ENCODE results near the gene ZCCHC7.
"Not testable (repeated sequence)": the region's sequence is repeated elsewhere in the genome, so short reads cannot be mapped to it uniquely, and the experiment has no call there.

ZCCHC7 gene

GRCh38 chr9:37255944-37256862, 135.8 kb downstream of the ZCCHC7 start:
- no peak for DNase-seq

DNA sequence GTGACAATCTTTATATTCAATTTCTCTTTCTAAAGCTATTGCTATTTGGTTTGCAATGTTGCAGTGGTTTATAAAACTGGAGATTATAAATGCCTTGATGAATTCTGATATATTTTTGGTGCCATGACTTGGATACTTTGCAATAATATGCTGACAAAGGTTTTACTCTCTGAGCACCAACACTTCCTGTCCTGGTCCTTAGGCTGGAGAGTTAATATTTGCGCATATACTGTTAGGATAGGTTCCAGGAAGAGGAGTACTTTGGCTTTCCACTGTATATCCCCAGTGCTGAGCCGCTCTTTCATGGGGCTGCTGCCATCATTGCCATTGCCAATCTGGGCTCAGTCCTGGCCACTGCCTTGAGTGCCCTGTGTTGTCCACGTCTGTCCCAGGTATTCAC, 139.6 kb downstream of the ZCCHC7 start:
- DNase-seq = no peak

DNA sequence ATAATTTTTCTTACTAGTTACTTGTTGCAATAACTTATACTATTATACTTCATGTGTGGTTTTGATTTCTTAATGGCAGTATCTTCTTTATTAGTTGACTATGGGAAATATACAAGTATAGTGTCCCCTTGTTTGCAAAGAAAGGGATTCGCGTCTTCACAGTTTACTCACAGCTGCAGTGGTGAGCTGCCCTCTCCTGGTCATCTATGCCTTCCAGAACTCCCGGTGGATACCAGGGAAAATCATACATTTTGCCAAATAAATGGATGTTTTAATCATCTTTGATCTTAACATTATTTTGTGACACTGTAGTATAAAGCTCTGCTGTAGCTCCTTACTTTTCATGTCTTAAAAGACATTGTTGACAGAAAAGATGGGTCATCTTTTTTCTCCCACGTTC, 142.0 kb downstream of the ZCCHC7 start:
- DNase-seq = no peak

GRCh38 chr9:37264539-37264938, 144.2 kb downstream of the ZCCHC7 start:
- no peak for DNase-seq

- DNase-seq = no peak
Observed at GRCh38 chr9:37266630-37267029, 146.3 kb downstream of the ZCCHC7 start.

- no peak for DNase-seq
Observed at GRCh38 chr9:37269221-37269620, 148.8 kb downstream of the ZCCHC7 start.

- no peak for DNase-seq
Observed at GRCh38 chr9:37271679-37272078, 151.3 kb downstream of the ZCCHC7 start.

- no peak for DNase-seq
Observed at GRCh38 chr9:37273595-37273994, 153.2 kb downstream of the ZCCHC7 start.

DNA sequence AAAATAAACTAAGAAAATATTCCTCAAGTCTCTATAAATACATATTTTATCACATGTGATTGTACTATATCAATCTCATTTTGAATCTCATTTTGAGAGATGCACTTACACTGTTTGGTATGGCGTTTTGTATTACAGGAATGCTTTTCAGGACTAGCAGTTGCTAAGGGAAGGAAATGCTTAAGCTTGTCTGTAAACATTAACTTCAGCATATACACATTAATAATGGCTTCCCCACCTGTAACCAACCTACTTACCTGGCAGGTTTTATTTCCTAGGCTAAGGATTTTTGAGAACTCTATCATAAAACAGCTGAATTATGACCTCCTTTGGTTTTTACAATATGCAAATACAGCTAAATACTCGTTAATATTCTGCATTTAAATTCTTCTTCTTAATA, 161.2 kb downstream of the ZCCHC7 start:
- no peak for DNase-seq

- no peak for DNase-seq
Observed at GRCh38 chr9:37283730-37284325, 163.5 kb downstream of the ZCCHC7 start.

GRCh38 chr9:37284636-37285035, 164.3 kb downstream of the ZCCHC7 start:
- DNase-seq = no peak

GRCh38 chr9:37286530-37287175, 166.3 kb downstream of the ZCCHC7 start:
- DNase-seq = no peak

GRCh38 chr9:37287317-37287716, 166.9 kb downstream of the ZCCHC7 start:
- DNase-seq = no peak

- DNase-seq = no peak
Observed at GRCh38 chr9:37289631-37290030, 169.3 kb downstream of the ZCCHC7 start.

GRCh38 chr9:37290366-37290939, 170.1 kb downstream of the ZCCHC7 start:
- DNase-seq = no peak

DNA sequence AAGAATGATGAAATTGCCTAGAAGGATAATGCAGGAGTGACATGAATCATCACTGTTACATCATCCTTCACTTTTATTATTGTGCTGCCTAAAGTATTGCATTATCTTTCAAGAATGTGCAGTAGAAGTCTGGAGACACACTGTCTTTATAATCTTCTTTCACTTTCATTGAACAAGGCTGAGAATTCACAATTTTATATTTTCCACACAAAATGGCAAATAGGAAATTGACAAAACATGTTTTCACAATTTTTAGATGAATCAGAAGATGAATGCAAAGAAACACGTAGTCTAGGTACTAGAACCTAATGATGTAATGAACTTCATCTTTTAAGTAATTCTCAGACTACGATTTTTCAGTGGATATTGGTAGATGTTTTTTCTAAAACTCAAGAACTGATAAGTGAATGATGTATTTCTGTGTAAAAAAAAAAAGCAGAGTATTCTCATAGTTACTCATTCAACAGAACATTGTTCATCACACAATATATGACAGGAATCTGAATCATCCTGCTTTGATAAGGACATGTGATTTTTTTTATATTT, 170.6 kb downstream of the ZCCHC7 start:
- no peak for DNase-seq

- not testable (repeated sequence) for DNase-seq
Observed at GRCh38 chr9:37291612-37292238, 171.4 kb downstream of the ZCCHC7 start.

GRCh38 chr9:37292896-37293295, 172.5 kb downstream of the ZCCHC7 start:
- no peak for DNase-seq

- no peak for DNase-seq
Observed at GRCh38 chr9:37293664-37294524, 173.5 kb downstream of the ZCCHC7 start.

DNA sequence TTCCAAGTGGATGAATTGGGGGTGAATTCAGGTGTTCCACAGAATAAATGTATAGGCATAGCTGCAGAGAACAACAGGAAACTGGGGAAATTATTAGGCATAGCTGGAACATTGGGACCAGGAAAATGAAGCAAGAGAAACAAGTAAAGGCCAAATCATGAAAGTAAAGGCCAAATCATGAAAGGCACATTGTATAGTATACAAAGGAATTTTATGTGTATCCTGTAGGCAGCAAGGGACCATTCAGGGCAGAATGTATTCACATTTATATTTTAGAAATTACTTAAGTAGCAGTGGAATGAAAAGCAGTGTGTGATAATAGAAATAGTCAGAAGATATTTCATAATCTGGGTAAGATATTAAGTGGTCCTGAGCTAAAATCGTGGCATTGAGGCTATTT, 174.8 kb downstream of the ZCCHC7 start:
- DNase-seq = no peak

DNA sequence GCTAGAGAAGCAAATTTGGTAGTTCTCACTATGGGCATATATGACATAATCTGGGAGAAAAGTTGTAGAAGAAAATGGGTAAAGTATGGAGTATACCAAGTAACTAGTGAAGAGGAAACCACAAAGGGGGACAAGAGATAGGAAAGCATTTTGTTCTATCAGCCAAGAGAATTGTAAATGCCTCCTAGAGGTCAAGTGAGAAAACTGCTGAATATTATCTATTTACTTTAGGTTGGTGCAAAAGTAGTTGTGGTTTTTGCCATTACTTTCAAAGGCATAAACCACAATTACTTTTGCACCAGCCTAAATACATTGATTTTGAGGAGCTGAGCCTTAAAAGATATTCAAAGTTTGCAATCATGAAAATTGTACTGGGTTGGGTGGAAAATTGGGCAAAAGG, 175.4 kb downstream of the ZCCHC7 start:
- DNase-seq = no peak

DNA sequence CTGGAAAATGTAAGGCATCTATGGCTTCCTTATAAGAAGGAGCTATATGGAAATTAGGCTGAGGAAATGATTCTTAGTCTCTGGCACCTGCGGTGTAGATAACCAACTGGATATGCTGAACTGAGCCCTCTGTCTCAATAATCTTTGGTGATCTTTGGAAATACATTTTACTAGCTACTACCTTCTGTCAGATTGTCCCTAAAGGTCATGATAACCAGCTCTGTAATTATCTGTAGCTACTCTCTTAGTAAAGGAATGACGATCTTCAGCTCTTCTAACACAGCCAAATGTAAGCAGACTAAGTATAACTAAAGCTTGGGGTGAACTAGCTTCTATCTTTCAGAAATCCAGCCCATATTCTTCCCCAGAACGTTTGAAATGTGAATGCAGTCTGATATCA, 177.2 kb downstream of the ZCCHC7 start:
- no peak for DNase-seq
